ENCODE results near the gene NUDT1.
"Not testable (repeated sequence)": the region's sequence is repeated elsewhere in the genome, so short reads cannot be mapped to it uniquely, and the experiment has no call there.

NUDT1 gene

GRCh38 chr7:2251381-2251780 lies 9.4 kb downstream of the NUDT1 start:
- no peak for DNase-seq

DNA sequence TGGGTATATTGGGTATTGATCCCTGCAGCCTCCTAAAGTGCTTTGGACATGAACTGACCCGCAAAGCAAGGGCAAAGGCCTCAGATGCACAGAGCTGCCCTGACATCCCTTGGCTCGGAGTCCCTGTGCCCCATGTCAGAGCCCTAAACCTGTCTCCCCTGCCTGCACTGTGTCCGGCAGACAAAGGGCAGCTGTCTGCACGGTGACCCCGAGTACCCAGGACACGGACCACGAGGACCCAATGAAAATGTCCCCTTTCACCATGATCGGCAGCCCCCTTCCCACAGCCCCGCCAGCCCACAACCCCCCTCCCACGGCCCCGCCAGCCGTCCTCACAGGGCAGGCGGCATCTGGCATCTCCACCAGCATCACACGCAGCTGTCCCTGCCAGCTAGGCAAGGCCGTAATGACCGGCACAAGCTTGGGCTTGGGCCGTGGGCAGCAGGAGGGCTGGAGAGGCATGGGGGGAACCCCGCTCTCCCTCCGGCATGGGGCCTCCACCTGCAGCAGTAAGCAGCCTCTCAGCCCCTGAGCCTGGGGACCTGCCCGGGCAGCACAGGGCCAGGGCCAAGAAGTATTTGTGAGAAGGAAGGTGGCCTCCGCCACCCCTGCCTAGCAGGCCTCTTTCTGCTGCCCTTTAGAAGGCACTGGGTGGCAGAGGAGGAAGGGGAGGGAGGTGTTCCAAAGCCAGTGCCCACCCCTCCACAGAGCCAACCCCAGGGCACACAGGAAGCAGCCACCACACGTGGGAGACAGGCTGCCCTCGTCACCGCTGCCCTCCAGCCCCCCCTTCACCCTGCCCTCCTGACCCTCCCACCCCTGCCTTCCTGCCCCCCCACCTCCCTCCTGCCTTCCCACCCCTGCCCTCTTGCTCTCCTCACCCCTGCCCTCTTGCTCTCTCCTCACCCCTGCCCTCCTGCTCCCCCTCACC lies 10.1 kb downstream of the NUDT1 start:
- no peak for DNase-seq

DNA sequence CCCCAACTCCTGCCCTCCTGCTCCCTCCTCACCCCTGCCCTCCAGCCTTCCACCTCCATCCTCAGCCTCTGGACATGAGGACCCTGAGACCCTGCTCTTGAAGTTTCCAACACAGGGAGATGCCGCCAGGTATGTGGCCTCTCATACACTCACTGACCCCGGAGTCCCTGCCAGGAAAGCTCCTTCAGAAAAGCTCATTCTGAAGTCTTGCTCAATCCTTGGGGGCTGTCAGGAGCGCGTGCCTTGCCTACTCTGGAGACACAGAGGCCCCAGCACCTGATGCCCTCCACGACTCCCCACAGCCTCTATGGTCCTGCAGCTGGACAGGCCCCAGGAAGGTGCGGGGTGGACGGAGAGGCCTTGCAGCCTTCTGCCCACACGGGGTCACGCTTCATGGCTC lies 11.0 kb downstream of the NUDT1 start:
- DNase-seq, result no peak

- DNase-seq, result no peak
Measured at GRCh38 chr7:2253525-2254244, 11.7 kb downstream of the NUDT1 start.

- no peak for DNase-seq
Measured at GRCh38 chr7:2254429-2255144, 12.6 kb downstream of the NUDT1 start.

DNA sequence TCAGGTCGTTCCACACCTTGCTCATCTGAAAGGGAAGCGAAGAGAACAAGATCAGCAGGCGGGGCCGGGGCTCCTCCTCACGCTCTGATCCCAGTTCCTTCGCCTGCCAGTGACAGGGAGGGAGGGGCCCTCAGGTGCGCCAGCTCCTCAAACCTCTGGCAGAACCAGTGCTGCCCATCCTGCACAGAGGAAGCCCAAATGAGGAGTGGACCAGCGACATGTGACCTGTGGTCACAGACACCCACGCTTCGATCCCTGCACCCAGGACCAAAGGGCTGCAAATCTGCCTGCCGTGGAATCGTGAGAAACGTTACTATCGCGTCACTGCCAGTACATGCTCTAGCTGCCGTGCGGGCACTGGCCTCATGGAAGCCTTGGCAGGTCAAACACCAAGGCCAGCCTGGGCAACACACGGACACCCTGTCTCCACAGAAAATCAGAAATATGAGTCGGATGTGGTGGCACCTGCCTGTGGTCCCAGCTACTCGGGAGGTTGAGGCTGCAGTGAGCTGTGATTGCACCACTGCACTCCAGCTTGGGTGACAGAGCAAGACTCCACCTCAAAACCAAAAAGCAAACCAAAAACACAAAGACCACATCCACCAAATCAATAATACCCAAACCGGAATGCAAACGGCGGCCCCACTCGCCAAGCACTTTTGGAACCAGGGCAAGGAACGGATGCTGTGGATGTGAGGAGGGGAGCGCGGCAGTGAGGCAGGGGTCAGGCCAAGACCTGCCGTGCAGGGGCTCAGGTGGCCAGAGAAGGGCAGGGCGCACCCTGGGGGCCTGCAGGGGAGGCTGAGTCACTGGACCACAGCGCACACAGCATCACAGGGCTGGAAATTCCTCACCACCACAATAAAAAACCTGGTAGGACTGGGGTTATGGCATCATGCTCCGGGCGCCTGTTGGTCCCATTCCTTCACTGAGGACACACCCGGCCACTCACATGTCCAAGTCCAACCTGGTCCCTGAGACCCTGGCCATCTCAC lies 13.4 kb downstream of the NUDT1 start:
- no peak for DNase-seq

DNA sequence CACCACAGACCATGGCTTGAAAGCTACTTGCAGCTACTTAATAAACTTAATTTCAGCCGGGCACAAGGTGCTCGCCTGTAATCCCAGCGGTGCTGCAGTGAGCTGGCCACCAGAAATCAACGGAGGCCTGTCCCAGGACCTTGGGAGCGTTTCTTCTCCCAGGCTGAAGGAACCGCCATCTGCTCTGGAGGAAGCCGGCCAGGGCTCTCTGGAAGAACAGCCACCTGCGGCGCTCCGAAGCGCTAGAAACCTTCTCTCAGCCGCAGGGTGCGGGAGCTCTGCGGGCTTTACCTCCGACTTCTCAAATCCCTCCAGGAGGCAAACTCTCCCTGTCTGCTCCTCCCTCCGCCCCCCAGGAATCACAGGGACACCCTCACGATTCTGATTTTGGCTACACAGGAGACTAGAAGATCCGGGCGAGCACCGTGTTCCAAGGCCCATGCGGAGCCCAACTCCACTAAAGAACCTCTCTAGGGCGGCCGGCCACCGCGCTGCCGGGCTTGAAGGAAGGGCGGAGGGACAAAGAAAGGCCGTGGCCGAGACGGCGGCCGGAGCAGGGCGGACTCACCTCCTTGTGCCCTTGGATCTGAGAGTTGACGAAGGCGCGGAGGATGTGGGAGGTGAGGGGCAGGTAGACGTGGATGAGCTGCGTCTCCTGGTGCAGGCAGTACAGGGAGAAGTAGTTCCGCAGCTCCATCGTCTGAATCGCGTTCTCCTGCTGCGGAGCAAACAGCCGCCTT lies 14.4 kb downstream of the NUDT1 start:
- DNase-seq, result no peak

DNA sequence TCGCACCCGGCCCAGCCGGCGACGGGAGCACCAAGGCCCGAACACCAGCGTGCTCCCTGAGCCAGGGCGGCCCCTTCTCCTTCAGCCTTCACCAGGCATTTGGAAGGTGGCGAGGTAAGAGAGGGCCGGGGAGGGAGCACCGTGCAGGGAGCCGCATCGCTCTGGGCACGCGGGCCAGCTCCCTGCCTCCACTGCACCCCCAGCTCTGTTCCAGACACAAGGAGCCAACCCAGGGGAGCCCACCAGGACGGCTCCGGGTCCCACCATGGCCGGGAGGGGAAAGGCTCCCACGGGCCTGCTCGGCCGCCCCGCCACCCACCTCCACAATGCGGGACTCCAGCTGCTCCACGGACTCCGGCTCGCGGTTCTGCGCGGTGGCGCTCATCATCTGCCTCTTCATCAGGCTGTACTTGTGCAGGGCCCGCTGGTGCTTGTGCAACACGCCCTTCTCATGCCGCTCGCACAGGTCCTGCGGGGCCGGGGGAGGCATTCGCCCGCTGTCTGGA lies 15.1 kb downstream of the NUDT1 start:
- DNase-seq, result no peak

- no peak for DNase-seq
Measured at GRCh38 chr7:2257651-2258050, 15.6 kb downstream of the NUDT1 start.

DNA sequence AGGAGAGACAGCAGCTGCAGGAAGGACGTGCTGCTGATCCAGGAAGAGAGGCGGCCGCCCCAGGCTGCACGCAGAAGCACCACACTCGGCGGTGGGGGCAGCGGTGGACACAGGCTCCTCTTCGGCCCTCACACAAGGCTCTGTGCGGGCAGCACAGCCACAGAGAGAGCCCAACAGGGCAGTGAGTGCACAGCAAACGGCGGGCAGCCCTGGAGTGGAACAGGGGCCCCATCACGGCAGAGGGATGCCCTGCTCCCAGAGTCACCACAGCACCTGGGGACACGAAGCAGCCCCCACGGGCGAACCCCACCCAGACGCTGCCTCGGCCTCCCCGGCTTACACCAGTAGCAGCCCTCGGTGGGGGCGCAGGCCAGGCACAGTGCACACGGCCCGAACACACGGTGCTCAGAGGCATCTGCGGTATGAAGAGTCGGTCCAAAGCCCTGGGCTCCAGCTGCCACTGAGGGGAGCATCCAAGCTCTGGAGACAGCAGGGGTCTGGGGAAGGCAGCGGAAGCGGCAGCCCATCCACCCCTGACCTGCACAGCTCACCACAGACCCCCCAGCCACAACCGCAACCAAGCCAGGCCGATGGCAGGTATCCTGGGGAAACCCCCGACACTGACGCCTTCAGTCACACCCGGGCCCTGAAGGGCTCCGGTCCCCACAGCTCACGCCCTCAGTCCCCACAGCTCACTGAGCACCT lies 16.8 kb downstream of the NUDT1 start:
- DNase-seq, result peak; percentile 15 to 36

GRCh38 chr7:2259480-2259879 lies 17.5 kb downstream of the NUDT1 start:
- DNase-seq, result no peak

- DNase-seq, result no peak
Measured at GRCh38 chr7:2260820-2261219, 18.8 kb downstream of the NUDT1 start.

DNA sequence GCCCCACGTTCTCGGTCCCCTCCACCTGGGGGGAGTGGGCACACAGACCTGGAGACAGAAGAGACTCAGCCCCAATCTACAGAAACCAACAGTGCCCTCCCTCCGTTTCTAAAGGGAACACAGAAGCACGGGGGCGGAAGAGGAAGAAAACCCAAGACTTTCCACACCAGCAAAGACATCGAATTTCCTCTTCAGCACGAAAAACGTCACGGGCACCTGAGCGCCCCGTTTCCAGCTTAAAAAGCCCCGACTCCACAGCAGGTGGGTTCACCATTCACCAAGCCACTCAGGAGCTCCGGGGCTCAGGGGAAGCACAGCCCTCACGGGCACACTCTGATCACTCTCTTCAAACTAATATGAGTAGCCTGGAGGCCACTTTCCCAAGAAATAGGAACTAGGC lies 19.6 kb downstream of the NUDT1 start:
- peak; percentile 19 to 67 for DNase-seq

GRCh38 chr7:2263176-2263575 lies 21.1 kb downstream of the NUDT1 start:
- DNase-seq, result no peak

DNA sequence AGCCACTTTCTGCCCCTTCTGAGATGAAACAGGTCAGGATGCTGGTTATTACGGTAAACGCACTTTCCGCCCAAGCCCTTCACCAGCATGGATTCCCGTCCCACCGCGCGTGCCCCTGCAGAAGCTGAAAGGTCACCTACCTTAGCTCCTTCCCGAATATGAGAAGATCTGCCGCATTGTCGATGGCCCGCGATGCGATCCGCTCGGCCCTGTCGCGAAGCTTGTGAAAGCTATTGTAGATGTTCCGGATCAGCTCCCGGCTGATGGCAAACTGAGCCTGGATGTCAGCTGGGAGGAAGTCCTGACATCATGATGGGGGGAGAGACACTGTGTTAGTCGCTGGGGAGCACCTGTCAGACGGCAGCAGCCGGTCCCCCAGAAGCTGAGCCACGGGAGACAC lies 22.1 kb downstream of the NUDT1 start:
- no peak for DNase-seq

DNA sequence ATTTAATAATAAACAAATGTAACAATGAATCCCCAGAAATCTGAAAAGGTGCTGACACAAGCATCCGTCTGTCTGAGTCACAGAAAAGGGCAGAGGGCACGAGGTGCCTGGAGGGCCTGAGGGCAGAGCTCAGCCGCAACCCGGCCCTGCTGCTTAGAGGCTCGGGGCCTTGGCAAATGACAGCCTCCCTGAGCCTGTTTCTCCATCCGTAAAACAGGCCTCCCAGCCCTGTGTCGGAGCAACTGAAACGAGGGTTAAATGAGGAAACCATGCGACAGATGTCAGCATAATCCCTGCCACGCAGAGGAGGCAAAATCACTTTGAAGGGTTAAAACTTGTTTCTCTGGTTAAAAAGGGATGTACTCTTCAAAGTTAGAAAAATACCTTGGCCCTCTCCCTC lies 24.9 kb downstream of the NUDT1 start:
- DNase-seq, result no peak

- DNase-seq, result not testable (repeated sequence)
Measured at GRCh38 chr7:2269089-2269990, 27.3 kb downstream of the NUDT1 start.

GRCh38 chr7:2269991-2270460 lies 28.0 kb downstream of the NUDT1 start:
- no peak for DNase-seq

- DNase-seq, result no peak
Measured at GRCh38 chr7:2270495-2270894, 28.5 kb downstream of the NUDT1 start.
